Measurements from ENCODE around the gene PRKCE. TPM values are rescaled to one million over a fixed set of nuclear protein-coding genes. Genes with fewer than 3 reads are reported as not detected.

PRKCE gene
- total RNA-seq, 1 donor from 2014 or later: 24.2 TPM

DNA sequence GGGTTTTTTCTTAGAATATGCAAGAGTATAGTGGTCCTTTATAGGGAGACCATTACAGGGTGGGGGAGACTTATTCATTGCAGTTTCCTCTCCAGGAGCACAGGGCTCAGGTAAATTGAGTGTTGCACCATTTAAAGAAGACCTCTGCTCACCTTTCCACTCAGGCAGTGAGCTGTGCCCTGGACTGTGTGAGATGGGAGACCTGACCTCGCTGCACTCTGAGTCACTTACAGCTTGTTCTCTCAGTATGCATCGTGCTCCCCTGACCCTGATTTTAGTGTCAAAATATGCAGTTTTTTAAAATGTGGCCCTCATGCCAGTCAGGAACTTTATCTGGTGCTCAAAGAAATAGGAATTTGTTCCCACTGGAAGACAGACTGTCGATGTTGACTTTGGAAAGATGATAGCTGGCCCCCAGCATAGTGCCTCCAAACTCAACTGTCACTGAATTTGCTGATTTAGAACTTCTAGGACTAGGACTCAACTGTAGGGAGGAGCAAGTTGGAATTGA is 499.0 kb downstream of the PRKCE start:
- no peak for DNase-seq (ENCODE audit: low spot score)
- TF ChIP-seq, protein P1, sequence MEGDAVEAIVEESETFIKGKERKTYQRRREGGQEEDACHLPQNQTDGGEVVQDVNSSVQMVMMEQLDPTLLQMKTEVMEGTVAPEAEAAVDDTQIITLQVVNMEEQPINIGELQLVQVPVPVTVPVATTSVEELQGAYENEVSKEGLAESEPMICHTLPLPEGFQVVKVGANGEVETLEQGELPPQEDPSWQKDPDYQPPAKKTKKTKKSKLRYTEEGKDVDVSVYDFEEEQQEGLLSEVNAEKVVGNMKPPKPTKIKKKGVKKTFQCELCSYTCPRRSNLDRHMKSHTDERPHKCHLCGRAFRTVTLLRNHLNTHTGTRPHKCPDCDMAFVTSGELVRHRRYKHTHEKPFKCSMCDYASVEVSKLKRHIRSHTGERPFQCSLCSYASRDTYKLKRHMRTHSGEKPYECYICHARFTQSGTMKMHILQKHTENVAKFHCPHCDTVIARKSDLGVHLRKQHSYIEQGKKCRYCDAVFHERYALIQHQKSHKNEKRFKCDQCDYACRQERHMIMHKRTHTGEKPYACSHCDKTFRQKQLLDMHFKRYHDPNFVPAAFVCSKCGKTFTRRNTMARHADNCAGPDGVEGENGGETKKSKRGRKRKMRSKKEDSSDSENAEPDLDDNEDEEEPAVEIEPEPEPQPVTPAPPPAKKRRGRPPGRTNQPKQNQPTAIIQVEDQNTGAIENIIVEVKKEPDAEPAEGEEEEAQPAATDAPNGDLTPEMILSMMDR (IDR thresholded peaks at IDR 0.05; ENCODE audit: unreplicated experiment): no peak
- H3K9me3 Mint-ChIP-seq (ENCODE audit: unreplicated experiment): no peaks in the 10 kb centered on the region
- no peak overlapping the region for H3K4me3 Mint-ChIP-seq (ENCODE audit: unreplicated experiment)
- no peak overlapping the region for H3K27ac Mint-ChIP-seq (ENCODE audit: unreplicated experiment)
- peaks cover 21% of the 10 kb centered on the region for H3K4me1 Mint-ChIP-seq (ENCODE audit: unreplicated experiment)
- H3K27me3 Mint-ChIP-seq (ENCODE audit: unreplicated experiment): peaks cover 7% of the 10 kb centered on the region
- H3K36me3 Mint-ChIP-seq (ENCODE audit: low read depth, unreplicated experiment): peaks cover 9% of the 10 kb centered on the region

DNA sequence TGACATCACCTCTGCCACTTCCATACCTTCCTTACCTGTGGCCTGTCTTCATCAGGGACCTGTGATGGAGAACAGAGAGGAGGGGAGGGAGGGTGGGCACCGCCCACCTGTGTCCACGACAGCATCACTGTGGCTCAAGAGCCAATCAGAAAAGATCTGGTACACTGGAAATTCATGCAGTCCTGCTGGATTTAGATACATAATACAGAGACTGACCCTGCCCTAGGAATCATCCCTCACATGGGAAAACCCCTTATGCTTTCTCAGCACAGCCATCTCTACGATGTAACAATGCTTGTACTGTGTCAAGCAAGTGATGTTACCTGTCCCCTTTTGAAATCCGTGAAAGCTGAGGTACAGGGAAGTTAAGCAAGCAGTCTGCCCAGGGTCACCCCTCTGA is 500.1 kb downstream of the PRKCE start:
- Mint-ChIP-seq H3K27ac (ENCODE audit: unreplicated experiment) (no peak overlapping the region), H3K36me3 (ENCODE audit: low read depth, unreplicated experiment) (peaks cover 8% of the 10 kb centered on the region), H3K9me3 (ENCODE audit: unreplicated experiment) (no peaks in the 10 kb centered on the region), H3K4me1 (ENCODE audit: unreplicated experiment) (peaks cover 12% of the 10 kb centered on the region), H3K27me3 (ENCODE audit: unreplicated experiment) (peaks cover 7% of the 10 kb centered on the region), H3K4me3 (ENCODE audit: unreplicated experiment) (no peak overlapping the region)
- no peak for DNase-seq (ENCODE audit: low spot score)
- TF ChIP-seq, protein P1 (IDR thresholded peaks at IDR 0.05; ENCODE audit: unreplicated experiment): no peak

- Mint-ChIP-seq H3K27me3 (ENCODE audit: unreplicated experiment) (peaks cover 7% of the 10 kb centered on the region), H3K9me3 (ENCODE audit: unreplicated experiment) (no peaks in the 10 kb centered on the region), H3K4me1 (ENCODE audit: unreplicated experiment) (peaks cover 8% of the 10 kb centered on the region), H3K36me3 (ENCODE audit: low read depth, unreplicated experiment) (peaks cover 11% of the 10 kb centered on the region), H3K4me3 (ENCODE audit: unreplicated experiment) (no peak overlapping the region), H3K27ac (ENCODE audit: unreplicated experiment) (no peak overlapping the region)
- TF ChIP-seq, protein P1 (IDR thresholded peaks at IDR 0.05; ENCODE audit: unreplicated experiment): no peak
- DNase-seq (ENCODE audit: low spot score): no peak
Measured at GRCh38 chr2:46153996-46154753, 502.7 kb downstream of the PRKCE start.

DNA sequence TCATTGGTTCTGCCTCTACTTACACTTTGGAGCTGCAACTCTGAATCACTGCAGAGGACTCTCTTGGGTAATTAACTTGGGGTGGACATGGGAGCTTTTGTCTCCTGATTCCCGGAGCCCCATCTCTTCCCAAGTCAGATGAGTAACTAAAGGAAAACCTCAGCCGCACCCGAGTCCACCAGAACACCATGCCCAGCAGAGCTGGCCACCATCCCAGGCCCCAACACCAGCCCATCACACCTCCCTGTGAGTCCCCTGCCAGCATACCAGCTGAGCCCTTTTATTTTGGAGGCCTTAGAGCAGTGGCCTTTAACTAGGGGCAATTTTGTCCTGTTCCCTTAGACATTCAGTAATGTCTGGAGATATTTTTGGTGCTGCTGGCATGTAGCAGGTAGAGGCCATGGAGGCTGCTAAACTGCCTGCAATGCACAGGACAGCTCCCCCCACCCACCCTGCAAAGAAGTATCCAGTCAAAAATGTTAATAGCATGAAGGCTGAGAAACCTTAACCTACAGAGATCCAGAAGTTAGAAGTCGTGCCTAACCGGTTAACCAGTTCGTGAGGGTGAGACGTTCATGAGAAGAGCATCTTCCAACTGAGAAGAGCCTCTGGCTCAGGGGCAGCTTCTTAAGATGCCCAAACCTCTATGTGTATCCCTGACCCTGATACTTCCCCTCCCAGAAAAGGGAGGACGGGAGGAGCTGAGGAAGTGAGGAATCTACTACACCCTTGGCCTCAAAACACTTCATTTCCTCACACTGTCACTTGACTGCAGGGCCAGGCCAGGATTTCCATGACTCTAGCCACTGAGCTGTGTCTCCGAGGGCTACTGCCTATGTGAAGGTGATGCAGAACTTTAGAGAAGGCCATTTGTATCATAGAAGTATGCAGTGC is 505.8 kb downstream of the PRKCE start:
- peaks cover 9% of the 10 kb centered on the region for H3K27me3 Mint-ChIP-seq (ENCODE audit: unreplicated experiment)
- DNase-seq (ENCODE audit: low spot score): no peak

More for the DNA sequence above, 505.8 kb downstream of the PRKCE start:
- Mint-ChIP-seq H3K4me1 (ENCODE audit: unreplicated experiment) (peaks cover 19% of the 10 kb centered on the region), H3K4me3 (ENCODE audit: unreplicated experiment) (peak overlapping the region; percentile 51), H3K9me3 (ENCODE audit: unreplicated experiment) (no peaks in the 10 kb centered on the region), H3K36me3 (ENCODE audit: low read depth, unreplicated experiment) (peaks cover 17% of the 10 kb centered on the region), H3K27ac (ENCODE audit: unreplicated experiment) (no peak overlapping the region)
- TF ChIP-seq, protein P1 (IDR thresholded peaks at IDR 0.05; ENCODE audit: unreplicated experiment): no peak

Data from endothelial cell (in vitro differentiated cells).